ENCODE measurements around the gene CBLL1.

The CBLL1 gene

DNA sequence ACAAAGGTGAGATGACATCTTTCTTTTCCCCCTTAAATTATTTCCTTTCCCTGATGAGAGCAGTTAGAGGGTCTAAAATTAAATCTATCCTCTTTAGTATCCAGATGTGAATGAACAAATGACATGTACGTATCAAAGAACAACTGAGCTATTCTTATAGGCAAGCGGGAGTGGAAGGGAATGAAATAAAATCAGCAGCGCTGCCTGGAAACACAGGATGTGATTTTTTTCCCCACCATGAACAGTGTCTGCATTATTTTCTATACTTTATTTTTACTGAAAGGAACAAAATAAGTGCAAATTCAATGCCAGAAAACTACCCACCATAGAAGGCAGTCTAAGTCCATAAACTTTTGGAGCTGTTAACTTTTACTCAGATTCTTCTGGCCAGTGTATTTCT, 42.8 kb upstream of the CBLL1 start:
- Histone ChIP-seq H3K27me3 (replicated peaks) (no peaks in the 10 kb centered on the region), H3K4me3 (ENCODE audit: low read depth, low read length) (no peak overlapping the region), H3K27ac (no peak overlapping the region), H3K36me3 (replicated peaks) (no peaks in the 10 kb centered on the region)
- in situ Hi-C loops (cut with HindIII; ENCODE audit: low pct_ligation_motif_present, low sequenced_read_pairs): loop anchor here (25.0 kb wide), 1 partner anchor 239 kb away; the partner anchor contains the start of gene GPR22
- TF ChIP-seq CTCF (IDR thresholded peaks at IDR 0.05; ENCODE audit: low read depth, low read length, missing control alignments): no peak
- no peak for DNase-seq

- no peak for DNase-seq
- Histone ChIP-seq H3K27ac (no peak overlapping the region), H3K27me3 (replicated peaks) (no peaks in the 10 kb centered on the region), H3K4me3 (ENCODE audit: low read depth, low read length) (no peak overlapping the region), H3K36me3 (replicated peaks) (no peaks in the 10 kb centered on the region)
- no peak for TF ChIP-seq CTCF (IDR thresholded peaks at IDR 0.05; ENCODE audit: low read depth, low read length, missing control alignments)
- in situ Hi-C loops (cut with HindIII; ENCODE audit: low pct_ligation_motif_present, low sequenced_read_pairs): loop anchor here (25.0 kb wide), 1 partner anchor 241 kb away; the partner anchor contains the start of gene GPR22
Observed at GRCh38 chr7:107703219-107703618, 40.7 kb upstream of the CBLL1 start.

GRCh38 chr7:107703872-107704271, 40.1 kb upstream of the CBLL1 start:
- in situ Hi-C loops (cut with HindIII; ENCODE audit: low pct_ligation_motif_present, low sequenced_read_pairs): loop anchor here (25.0 kb wide), 1 partner anchor 242 kb away; the partner anchor contains the start of gene GPR22
- no peaks in the 10 kb centered on the region for H3K27me3 ChIP-seq (replicated peaks)
- TF ChIP-seq CTCF (IDR thresholded peaks at IDR 0.05; ENCODE audit: low read depth, low read length, missing control alignments): no peak
- no peak for DNase-seq
- no peak overlapping the region for H3K4me3 ChIP-seq (ENCODE audit: low read depth, low read length)
- H3K36me3 ChIP-seq (replicated peaks): no peaks in the 10 kb centered on the region
- H3K27ac ChIP-seq: no peak overlapping the region

- no peak overlapping the region for H3K27ac ChIP-seq
- H3K27me3 ChIP-seq (replicated peaks): no peaks in the 10 kb centered on the region
- in situ Hi-C loops (cut with HindIII; ENCODE audit: low pct_ligation_motif_present, low sequenced_read_pairs): loop anchor here (25.0 kb wide), 1 partner anchor 247 kb away; the partner anchor contains the start of gene GPR22
- no peak overlapping the region for H3K4me3 ChIP-seq (ENCODE audit: low read depth, low read length)
- DNase-seq: no peak
- no peak for TF ChIP-seq CTCF (IDR thresholded peaks at IDR 0.05; ENCODE audit: low read depth, low read length, missing control alignments)
- no peaks in the 10 kb centered on the region for H3K36me3 ChIP-seq (replicated peaks)
Observed at GRCh38 chr7:107708956-107709355, 35.0 kb upstream of the CBLL1 start.

DNA sequence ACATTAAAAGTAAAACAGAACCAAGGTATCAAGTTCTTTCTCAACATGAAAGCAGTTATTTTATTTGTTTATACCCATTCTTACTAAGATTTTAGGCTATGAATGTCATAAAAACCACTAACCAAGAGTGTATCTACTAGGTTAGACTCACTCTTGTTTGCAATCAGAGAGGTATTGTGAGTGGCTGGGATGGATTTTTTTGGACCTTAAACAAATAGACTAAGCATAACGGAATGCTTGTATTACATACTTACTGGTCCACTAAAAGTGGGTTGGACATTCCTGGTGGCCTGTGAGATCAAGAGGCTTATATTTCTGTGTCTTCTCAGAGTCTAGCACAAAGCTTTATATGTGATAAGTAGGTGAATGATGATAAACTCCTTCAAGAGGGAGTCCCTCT, 32.6 kb upstream of the CBLL1 start:
- no peak overlapping the region for H3K27ac ChIP-seq
- H3K4me3 ChIP-seq (ENCODE audit: low read depth, low read length): no peak overlapping the region
- in situ Hi-C loops (cut with HindIII; ENCODE audit: low pct_ligation_motif_present, low sequenced_read_pairs): loop anchor here (25.0 kb wide), 1 partner anchor 249 kb away; the partner anchor contains the start of gene GPR22
- TF ChIP-seq CTCF (IDR thresholded peaks at IDR 0.05; ENCODE audit: low read depth, low read length, missing control alignments): no peak
- H3K27me3 ChIP-seq (replicated peaks): no peaks in the 10 kb centered on the region
- H3K36me3 ChIP-seq (replicated peaks): no peaks in the 10 kb centered on the region
- peak; percentile 73 for DNase-seq

DNA sequence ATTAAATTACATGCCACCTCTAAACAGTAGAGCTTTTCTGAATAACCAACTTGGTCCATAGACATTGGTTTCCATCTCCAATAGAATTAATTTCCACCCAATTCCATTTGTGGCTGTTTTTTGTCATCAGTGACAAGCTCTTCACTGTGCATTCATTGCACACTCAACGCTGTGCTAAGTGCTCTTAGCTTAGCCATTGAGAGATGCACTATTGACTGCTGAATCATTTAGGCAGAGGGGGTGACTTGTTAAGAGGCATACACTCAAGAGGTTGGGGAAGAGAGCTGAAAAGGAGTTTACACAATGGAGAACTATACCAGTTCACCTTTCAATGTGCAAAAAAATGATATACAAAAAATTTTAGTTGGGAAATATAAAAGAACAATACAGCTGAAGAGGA, 31.9 kb upstream of the CBLL1 start:
- H3K4me3 ChIP-seq (ENCODE audit: low read depth, low read length): no peak overlapping the region
- no peaks in the 10 kb centered on the region for H3K27me3 ChIP-seq (replicated peaks)
- no peak for TF ChIP-seq CTCF (IDR thresholded peaks at IDR 0.05; ENCODE audit: low read depth, low read length, missing control alignments)
- DNase-seq: no peak
- no peak overlapping the region for H3K27ac ChIP-seq
- in situ Hi-C loops (cut with HindIII; ENCODE audit: low pct_ligation_motif_present, low sequenced_read_pairs): loop anchor here (25.0 kb wide), 1 partner anchor 250 kb away; the partner anchor contains the start of gene GPR22
- no peaks in the 10 kb centered on the region for H3K36me3 ChIP-seq (replicated peaks)

All from brain microvascular endothelial cell (primary cell).